ENCODE data around the gene GSDME.

Gene GSDME

DNA sequence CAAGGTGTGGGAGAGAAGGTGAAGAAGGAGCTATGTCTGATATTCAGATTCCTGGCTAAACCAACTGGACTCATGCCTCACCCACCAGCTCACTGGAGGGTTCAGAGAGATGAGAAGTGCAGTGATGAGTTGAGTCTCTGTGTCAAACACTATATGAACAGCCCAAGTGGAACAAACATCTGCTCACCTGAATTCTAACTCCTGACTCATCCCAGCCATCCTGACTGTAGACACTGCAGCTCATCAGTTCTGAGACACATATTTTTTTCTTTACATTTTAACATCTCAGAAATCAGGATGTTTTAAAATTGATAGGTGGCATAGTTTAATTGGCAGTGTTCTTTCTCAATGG is 27.3 kb downstream of the GSDME start:
- DNase-seq (ENCODE audit: low read depth): no peak
- H3K4me3 ChIP-seq (ENCODE audit: control insufficient read depth, low read depth, low read length): no peak overlapping the region
- TF ChIP-seq, protein P1, sequence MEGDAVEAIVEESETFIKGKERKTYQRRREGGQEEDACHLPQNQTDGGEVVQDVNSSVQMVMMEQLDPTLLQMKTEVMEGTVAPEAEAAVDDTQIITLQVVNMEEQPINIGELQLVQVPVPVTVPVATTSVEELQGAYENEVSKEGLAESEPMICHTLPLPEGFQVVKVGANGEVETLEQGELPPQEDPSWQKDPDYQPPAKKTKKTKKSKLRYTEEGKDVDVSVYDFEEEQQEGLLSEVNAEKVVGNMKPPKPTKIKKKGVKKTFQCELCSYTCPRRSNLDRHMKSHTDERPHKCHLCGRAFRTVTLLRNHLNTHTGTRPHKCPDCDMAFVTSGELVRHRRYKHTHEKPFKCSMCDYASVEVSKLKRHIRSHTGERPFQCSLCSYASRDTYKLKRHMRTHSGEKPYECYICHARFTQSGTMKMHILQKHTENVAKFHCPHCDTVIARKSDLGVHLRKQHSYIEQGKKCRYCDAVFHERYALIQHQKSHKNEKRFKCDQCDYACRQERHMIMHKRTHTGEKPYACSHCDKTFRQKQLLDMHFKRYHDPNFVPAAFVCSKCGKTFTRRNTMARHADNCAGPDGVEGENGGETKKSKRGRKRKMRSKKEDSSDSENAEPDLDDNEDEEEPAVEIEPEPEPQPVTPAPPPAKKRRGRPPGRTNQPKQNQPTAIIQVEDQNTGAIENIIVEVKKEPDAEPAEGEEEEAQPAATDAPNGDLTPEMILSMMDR (conservative IDR thresholded peaks at IDR 0.05; ENCODE audit: control insufficient read depth, insufficient read depth, low read depth, low read length): no peak

DNA sequence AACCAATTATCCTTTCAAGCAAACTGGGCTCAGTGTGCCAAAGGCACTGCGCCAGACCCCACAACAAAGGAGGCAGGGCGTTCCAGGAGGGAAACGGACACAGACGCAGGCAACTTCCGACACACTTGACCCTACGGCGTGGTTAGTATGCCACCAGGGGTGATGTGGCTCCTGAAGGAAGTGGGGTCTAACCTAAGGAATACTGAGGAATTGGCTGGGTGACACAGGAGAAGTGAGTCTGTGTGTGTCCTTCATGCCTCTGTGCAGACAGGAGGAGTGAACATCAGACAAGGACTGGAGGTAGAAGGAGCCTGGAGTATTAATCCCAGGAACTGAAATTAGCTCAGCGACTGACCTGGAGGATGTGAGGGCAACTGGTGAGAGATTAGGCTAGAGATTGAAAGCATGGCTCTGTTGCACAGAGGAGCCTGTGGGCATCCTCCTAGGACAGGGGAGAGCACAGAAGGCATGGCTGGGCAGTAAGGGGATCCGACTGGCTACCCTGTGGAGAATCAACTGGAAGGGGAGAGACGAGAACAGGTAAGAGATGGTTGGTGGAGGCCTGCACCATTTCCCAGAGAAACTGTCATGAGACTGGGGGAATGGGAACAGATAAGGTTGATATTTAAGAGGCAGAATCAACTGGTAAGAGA is 27.8 kb downstream of the GSDME start:
- TF ChIP-seq, protein P1 (conservative IDR thresholded peaks at IDR 0.05; ENCODE audit: control insufficient read depth, insufficient read depth, low read depth, low read length): no peak
- no peak for DNase-seq (ENCODE audit: low read depth)
- no peak overlapping the region for H3K4me3 ChIP-seq (ENCODE audit: control insufficient read depth, low read depth, low read length)

DNA sequence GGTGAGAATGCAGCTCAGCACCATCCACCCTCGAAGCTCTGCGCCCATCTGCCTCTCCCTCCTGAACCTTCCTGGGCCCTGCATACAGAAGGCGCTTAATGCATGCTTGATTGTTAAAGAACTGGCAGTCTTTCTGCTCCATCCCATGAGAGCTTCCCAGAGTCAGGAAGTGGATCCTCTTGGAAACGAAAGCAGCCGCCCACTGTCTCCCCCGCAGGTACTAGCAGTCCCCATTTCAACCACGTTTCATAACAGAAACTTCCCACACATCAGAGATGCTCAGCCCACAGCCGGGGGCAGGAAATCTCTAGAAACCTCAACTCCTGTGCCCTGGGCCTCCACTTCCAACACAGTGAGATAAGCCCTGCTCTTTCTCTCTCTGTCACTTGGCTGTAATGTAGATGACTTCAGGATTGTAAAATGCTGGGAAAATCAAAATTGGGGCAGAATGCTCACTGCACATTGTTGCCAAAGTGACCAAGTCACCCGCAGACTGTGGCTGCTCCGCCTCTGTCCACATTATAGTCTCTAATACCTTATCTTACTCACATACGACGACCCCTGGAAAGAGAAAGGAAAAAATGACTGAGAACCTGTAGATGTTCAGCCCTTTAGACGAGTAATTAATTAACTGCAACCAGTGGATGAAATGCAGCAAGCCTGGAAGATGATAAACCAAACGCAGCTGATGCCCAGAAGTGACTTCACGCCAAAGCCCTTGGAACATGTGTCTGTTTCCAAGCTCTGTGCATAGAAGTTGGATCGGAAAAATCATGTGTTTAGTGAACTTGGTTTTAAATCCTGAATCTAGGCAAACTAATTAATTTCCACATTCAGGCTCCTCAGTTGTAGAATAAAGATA is 28.5 kb downstream of the GSDME start:
- no peak overlapping the region for H3K4me3 ChIP-seq (ENCODE audit: control insufficient read depth, low read depth, low read length)
- TF ChIP-seq, protein P1 (conservative IDR thresholded peaks at IDR 0.05; ENCODE audit: control insufficient read depth, insufficient read depth, low read depth, low read length): no peak
- peak; percentile 53 for DNase-seq (ENCODE audit: low read depth)

DNA sequence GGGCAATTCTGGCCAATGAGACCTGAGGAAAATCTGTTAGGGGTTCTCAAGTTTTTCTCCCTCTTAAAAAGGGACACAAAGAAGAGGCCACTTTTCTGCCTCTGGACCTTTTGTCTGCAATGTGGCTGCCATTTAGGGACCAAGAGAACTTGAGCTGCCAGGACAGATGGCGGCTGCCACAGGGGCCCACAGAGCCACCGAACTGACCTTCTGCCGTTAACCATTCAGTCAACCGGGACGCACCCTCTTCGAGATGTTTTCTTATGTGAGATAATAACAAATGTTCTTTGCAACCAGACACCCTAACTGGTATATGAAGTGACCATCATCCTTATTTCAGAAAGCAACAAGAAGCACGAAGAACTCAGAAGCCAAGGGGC is 29.2 kb downstream of the GSDME start:
- no peak for DNase-seq (ENCODE audit: low read depth)
- TF ChIP-seq, protein P1 (conservative IDR thresholded peaks at IDR 0.05; ENCODE audit: control insufficient read depth, insufficient read depth, low read depth, low read length): no peak
- H3K4me3 ChIP-seq (ENCODE audit: control insufficient read depth, low read depth, low read length): no peak overlapping the region

DNA sequence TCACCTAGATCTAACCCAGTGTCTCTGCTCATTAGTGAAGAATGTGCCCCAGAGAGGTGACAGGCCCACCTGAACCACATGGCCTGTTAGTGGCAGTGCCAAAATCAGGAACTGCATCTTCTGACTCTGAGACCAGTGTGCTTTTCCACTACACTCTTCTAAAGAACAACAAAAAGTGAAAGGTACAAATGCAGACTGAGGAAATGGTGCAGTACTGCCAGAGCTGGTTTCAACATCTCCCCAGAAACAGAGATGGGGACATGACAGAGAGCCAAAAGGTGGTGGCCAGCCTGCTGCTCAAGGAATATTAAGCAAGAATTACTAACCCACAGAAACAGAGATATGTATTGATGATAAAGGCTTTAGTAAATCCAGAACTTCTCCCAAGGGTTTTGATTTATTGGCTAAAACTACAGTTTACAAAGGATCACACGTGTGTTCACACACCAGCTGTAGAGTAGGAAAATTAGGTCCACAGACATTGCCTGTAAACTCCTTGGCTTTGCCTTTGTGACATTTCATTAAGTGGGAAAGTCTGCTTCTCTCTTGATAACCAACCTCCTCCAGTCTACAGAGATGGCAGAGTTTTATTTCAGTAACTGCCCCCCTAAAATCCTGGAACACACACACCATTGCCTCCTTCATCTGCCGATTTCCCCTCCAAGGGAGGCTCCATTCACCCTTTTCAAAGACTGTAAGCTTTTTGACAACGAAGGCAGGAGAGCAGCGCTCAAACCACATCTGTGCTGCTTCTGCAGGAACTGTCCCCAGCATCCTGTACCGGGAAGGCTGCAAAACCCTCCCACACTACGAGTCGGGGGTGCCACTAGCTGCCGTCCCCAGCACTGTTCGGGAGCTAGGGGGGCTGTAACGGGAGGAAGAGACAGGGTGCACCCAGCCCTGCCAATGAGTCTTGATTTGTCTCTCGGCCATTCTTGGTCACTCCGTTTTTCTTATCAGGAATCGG is 29.8 kb downstream of the GSDME start:
- H3K4me3 ChIP-seq (ENCODE audit: control insufficient read depth, low read depth, low read length): no peak overlapping the region
- DNase-seq (ENCODE audit: low read depth): peak; percentile 35
- TF ChIP-seq, protein P1 (conservative IDR thresholded peaks at IDR 0.05; ENCODE audit: control insufficient read depth, insufficient read depth, low read depth, low read length): no peak

DNA sequence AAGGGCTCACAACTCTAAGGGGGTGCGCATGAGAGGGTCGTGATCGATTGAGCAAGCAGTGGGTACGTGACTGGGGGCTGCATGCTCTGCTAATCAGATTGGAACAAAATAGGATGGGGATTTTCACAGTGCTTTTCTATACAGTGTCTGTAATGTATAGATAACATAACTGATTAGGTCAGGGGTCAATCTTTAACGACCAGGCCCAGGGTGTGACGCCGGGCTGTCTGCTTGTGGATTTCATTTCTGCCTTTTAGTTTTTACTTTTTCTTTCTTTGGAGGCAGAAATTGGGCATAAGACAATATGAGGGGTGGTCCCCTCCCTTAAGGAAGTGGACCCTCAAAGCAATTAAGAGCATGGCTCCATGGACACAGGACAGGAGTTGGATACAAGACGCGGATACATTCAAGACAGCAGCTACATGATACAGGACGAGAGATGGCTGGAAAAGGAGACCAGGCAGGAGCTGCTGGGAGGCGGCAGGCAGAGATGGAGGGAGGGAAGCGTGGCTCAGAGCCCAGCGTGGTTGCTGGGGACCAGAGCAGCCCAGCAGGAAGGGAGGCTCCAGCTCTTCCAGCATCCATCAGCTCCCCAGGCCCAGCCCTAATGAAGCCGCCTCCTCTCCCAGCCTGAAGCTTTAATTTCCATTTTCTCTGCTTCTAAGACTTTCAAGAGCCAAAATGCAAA is 31.6 kb downstream of the GSDME start:
- DNase-seq (ENCODE audit: low read depth): no peak
- no peak overlapping the region for H3K4me3 ChIP-seq (ENCODE audit: control insufficient read depth, low read depth, low read length)
- TF ChIP-seq, protein P1 (conservative IDR thresholded peaks at IDR 0.05; ENCODE audit: control insufficient read depth, insufficient read depth, low read depth, low read length): no peak

Data from fibroblast of mammary gland (primary cell).